ENCODE results near the gene AP3S2.

Gene AP3S2

GRCh38 chr15:89916660-89917059 lies 22.9 kb upstream of the AP3S2 start:
- no peak overlapping the region for H3K9ac ChIP-seq (ENCODE audit: low read length)
- no peak overlapping the region for H3K27ac ChIP-seq (ENCODE audit: low read depth, low read length)
- no peaks in the 10 kb centered on the region for H3K36me3 ChIP-seq (ENCODE audit: insufficient read depth, low read length)
- H3K9me3 ChIP-seq (ENCODE audit: low read length) = no peaks in the 10 kb centered on the region
- H3K27me3 ChIP-seq (ENCODE audit: control insufficient read depth in 1 of 2, insufficient read depth in 2 of 2, low read length in 2 of 2) = no peaks in the 10 kb centered on the region
- peaks cover 9% of the 10 kb centered on the region for H3K4me1 ChIP-seq (ENCODE audit: insufficient read depth, low read length)
- H3K4me3 ChIP-seq (ENCODE audit: low read depth in 1 of 2, low read length in 2 of 2) = no peak overlapping the region

DNA sequence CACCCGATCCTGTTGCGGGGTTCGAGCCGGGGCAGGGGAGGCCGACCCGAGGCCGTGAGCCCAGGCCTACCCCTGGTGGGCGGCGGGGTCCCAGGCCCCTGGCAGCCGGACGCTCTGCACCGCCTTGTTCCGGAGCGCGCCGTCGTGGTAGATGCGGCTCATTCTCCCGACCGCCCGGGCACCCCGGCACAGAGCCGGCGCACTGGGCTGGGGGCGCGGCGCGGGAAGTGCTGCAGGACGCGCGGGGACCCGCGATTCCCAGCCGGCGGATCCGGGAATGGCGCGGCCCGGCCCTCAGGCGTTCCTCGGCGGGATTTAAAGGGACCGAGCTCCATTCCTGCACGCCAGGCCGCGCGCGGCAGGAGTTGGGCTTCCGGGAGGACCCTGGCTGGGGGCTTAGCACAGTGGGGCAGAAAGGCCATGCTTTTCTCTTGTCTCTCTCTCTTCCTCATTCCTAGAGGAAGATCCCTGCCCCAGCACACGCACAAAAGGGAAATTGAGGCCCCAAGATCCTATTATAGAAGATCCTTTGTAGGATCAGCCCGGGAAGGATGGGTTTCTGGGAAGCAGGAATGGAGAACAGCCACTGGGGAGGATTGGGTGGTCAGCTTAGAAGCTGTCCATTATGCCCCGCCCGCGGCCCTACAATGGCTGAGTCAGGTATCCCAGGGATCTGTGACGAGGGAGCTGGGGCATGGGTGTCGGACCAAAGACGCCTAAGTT lies 19.0 kb upstream of the AP3S2 start, which contains the start of gene ARPIN:
TSS of gene ARPIN (minus strand) at position 279 of the 723 bp plus-strand sequence. CDS start at position 162, 117 bp downstream.
- peak within 1 kb of the TSS; percentile 56 to 72 for H3K4me3 ChIP-seq (ENCODE audit: low read depth in 1 of 2, low read length in 2 of 2)
- peak within 1 kb of the TSS; percentile 50 for H3K27ac ChIP-seq (ENCODE audit: low read depth, low read length)
- peak within 1 kb of the TSS; percentile 50 for H3K9ac ChIP-seq (ENCODE audit: low read length)
- H3K36me3 ChIP-seq (ENCODE audit: insufficient read depth, low read length) = peaks cover 21% of the 10 kb centered on the region
- no peaks in the 10 kb centered on the region for H3K9me3 ChIP-seq (ENCODE audit: low read length)
- peaks cover 16% of the 10 kb centered on the region for H3K4me1 ChIP-seq (ENCODE audit: insufficient read depth, low read length)
- H3K27me3 ChIP-seq (ENCODE audit: control insufficient read depth in 1 of 2, insufficient read depth in 2 of 2, low read length in 2 of 2) = no peaks in the 10 kb centered on the region

DNA sequence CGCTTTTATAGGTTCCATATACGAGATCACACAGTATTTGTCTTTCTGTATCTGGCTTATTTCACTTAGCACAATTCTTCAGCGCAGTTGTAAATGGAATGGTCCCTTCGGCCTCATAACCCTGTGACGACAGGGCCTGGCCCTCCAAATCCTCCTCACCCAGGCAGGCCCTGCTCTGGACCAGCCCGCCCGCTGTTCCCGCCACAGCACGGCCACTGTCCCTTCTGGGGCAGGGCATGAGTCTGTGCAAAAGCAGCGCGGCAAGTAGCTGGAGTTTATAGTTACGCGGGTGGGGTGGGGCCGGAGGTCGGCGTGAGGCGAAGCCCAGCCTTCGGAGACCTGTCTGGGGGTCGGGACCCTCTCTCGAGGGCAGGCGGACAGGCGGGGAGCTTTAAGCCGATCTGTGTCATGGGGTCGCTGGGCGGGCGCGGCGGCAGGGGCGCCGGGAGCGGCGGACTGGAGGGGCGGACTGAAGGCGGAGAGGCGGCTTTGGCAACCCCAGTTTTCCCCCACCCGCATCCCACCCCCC lies 18.4 kb upstream of the AP3S2 start:
- Histone ChIP-seq H3K27me3 (ENCODE audit: control insufficient read depth in 1 of 2, insufficient read depth in 2 of 2, low read length in 2 of 2) (no peaks in the 10 kb centered on the region), H3K9ac (ENCODE audit: low read length) (peak overlapping the region; percentile 50), H3K4me1 (ENCODE audit: insufficient read depth, low read length) (peaks cover 16% of the 10 kb centered on the region), H3K4me3 (ENCODE audit: low read depth in 1 of 2, low read length in 2 of 2) (peak overlapping the region; percentile 56 to 72), H3K27ac (ENCODE audit: low read depth, low read length) (peak overlapping the region; percentile 29), H3K9me3 (ENCODE audit: low read length) (no peaks in the 10 kb centered on the region), H3K36me3 (ENCODE audit: insufficient read depth, low read length) (peaks cover 22% of the 10 kb centered on the region)

- H3K27ac ChIP-seq (ENCODE audit: low read depth, low read length) = no peak overlapping the region
- H3K4me1 ChIP-seq (ENCODE audit: insufficient read depth, low read length) = peaks cover 16% of the 10 kb centered on the region
- H3K27me3 ChIP-seq (ENCODE audit: control insufficient read depth in 1 of 2, insufficient read depth in 2 of 2, low read length in 2 of 2) = no peaks in the 10 kb centered on the region
Observed at GRCh38 chr15:89910891-89911626, 17.3 kb upstream of the AP3S2 start.

DNA sequence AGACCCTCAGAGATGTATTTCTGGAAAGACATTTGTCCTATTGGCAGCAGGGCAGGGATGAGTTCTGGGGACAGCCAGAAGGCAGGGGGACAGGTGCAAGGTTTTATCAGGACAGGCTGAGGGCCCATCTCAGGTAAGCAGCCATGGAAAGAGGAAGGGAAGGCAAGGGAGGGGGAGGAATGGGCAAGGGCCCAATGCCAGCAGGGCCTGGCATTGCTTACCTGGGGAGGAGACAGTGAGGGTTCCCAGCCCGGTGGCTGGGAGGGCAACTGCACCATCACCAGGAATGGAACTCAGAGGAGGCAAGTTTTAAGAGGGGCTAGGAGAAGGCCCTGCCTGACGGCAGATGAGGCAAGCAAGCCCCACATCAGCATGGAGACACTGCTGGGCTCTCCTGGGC lies 15.8 kb upstream of the AP3S2 start:
- Histone ChIP-seq H3K27me3 (ENCODE audit: control insufficient read depth in 1 of 2, insufficient read depth in 2 of 2, low read length in 2 of 2) (no peaks in the 10 kb centered on the region), H3K27ac (ENCODE audit: low read depth, low read length) (no peak overlapping the region), H3K4me3 (ENCODE audit: low read depth in 1 of 2, low read length in 2 of 2) (no peak overlapping the region), H3K36me3 (ENCODE audit: insufficient read depth, low read length) (peaks cover 39% of the 10 kb centered on the region), H3K9ac (ENCODE audit: low read length) (no peak overlapping the region), H3K4me1 (ENCODE audit: insufficient read depth, low read length) (peaks cover 16% of the 10 kb centered on the region), H3K9me3 (ENCODE audit: low read length) (no peaks in the 10 kb centered on the region)

More at GRCh38 chr15:89910891-89911626, 17.3 kb upstream of the AP3S2 start:
- Histone ChIP-seq H3K9me3 (ENCODE audit: low read length) (no peaks in the 10 kb centered on the region), H3K36me3 (ENCODE audit: insufficient read depth, low read length) (peaks cover 29% of the 10 kb centered on the region), H3K4me3 (ENCODE audit: low read depth in 1 of 2, low read length in 2 of 2) (no peak overlapping the region), H3K9ac (ENCODE audit: low read length) (peak overlapping the region; percentile 50)

DNA sequence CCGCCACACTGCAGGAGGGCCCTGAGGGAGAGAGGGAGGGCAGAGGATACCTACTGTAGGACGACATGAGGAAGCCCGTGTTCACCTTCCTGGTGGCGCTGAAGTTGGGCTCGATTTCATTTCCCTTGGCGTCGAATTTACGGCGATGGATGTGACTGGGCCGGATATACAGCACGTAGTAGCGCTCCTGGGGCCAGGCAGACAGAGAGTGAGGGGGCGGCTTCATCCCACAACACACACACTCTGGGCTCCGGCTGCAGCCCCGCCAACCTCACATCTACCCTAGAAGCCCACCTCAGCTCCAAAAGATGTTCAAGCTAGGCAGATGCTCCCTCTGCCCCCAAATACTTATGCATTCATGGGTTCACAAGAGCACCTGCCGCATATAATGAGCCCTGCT lies 14.4 kb upstream of the AP3S2 start:
- peaks cover 14% of the 10 kb centered on the region for H3K4me1 ChIP-seq (ENCODE audit: insufficient read depth, low read length)
- H3K27me3 ChIP-seq (ENCODE audit: control insufficient read depth in 1 of 2, insufficient read depth in 2 of 2, low read length in 2 of 2) = no peaks in the 10 kb centered on the region
- H3K4me3 ChIP-seq (ENCODE audit: low read depth in 1 of 2, low read length in 2 of 2) = no peak overlapping the region
- H3K9me3 ChIP-seq (ENCODE audit: low read length) = no peaks in the 10 kb centered on the region
- no peak overlapping the region for H3K27ac ChIP-seq (ENCODE audit: low read depth, low read length)
- H3K9ac ChIP-seq (ENCODE audit: low read length) = no peak overlapping the region
- H3K36me3 ChIP-seq (ENCODE audit: insufficient read depth, low read length) = peaks cover 53% of the 10 kb centered on the region

GRCh38 chr15:89907289-89907688 lies 13.5 kb upstream of the AP3S2 start:
- no peak overlapping the region for H3K9ac ChIP-seq (ENCODE audit: low read length)
- peaks cover 61% of the 10 kb centered on the region for H3K36me3 ChIP-seq (ENCODE audit: insufficient read depth, low read length)
- no peak overlapping the region for H3K27ac ChIP-seq (ENCODE audit: low read depth, low read length)
- H3K4me1 ChIP-seq (ENCODE audit: insufficient read depth, low read length) = peaks cover 10% of the 10 kb centered on the region
- H3K27me3 ChIP-seq (ENCODE audit: control insufficient read depth in 1 of 2, insufficient read depth in 2 of 2, low read length in 2 of 2) = no peaks in the 10 kb centered on the region
- H3K9me3 ChIP-seq (ENCODE audit: low read length) = no peaks in the 10 kb centered on the region
- no peak overlapping the region for H3K4me3 ChIP-seq (ENCODE audit: low read depth in 1 of 2, low read length in 2 of 2)

DNA sequence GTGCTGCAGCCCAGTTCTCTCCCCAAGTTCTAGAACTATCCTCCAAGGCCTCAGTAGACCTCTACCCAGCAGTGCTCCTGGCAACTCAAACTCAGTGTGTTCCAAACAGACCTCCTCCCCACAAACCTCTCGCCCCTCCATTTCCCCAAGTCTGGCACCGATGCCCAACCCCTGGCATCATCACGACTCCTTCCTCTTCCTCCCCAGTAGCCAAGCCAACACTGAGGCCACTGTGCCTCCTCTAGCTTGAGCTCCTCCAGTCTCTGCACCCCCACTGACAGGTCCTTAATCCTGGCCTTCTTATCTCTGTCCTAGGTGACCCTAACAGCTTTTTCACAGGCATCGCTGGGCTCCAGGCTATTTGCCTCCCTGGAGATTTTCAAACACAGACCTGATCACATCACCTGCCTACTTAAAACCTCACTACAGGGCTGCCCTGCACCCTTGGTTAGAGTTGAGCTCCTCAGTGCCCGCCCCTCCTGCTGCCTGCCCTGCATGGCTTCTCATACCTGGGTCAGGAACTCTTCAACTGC lies 12.1 kb upstream of the AP3S2 start:
- H3K9ac ChIP-seq (ENCODE audit: low read length) = no peak overlapping the region

GRCh38 chr15:89904519-89904918 lies 10.7 kb upstream of the AP3S2 start:
- no peaks in the 10 kb centered on the region for H3K4me1 ChIP-seq (ENCODE audit: insufficient read depth, low read length)
- no peak overlapping the region for H3K27ac ChIP-seq (ENCODE audit: low read depth, low read length)
- no peaks in the 10 kb centered on the region for H3K27me3 ChIP-seq (ENCODE audit: control insufficient read depth in 1 of 2, insufficient read depth in 2 of 2, low read length in 2 of 2)
- no peak overlapping the region for H3K9ac ChIP-seq (ENCODE audit: low read length)
- H3K9me3 ChIP-seq (ENCODE audit: low read length) = no peaks in the 10 kb centered on the region
- H3K4me3 ChIP-seq (ENCODE audit: low read depth in 1 of 2, low read length in 2 of 2) = no peak overlapping the region
- peaks cover 64% of the 10 kb centered on the region for H3K36me3 ChIP-seq (ENCODE audit: insufficient read depth, low read length)

More for the DNA sequence above, 12.1 kb upstream of the AP3S2 start:
- Histone ChIP-seq H3K36me3 (ENCODE audit: insufficient read depth, low read length) (peaks cover 70% of the 10 kb centered on the region), H3K27ac (ENCODE audit: low read depth, low read length) (no peak overlapping the region), H3K27me3 (ENCODE audit: control insufficient read depth in 1 of 2, insufficient read depth in 2 of 2, low read length in 2 of 2) (no peaks in the 10 kb centered on the region), H3K4me3 (ENCODE audit: low read depth in 1 of 2, low read length in 2 of 2) (no peak overlapping the region), H3K4me1 (ENCODE audit: insufficient read depth, low read length) (no peaks in the 10 kb centered on the region), H3K9me3 (ENCODE audit: low read length) (no peaks in the 10 kb centered on the region)

DNA sequence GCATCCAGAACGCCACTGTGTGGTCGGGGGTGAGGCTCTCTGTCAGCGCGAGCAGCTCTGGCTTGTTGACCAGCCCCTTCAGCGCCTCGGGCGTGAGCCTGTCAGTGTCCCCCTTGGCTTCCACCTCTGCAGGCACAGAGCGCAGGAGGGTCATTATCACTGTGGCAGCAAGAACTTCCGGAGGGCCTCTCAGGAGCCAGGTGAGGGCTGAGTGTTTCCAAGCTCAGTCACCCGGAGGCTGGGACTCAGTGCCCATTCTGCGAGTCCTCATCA lies 10.0 kb upstream of the AP3S2 start:
- peaks cover 59% of the 10 kb centered on the region for H3K36me3 ChIP-seq (ENCODE audit: insufficient read depth, low read length)
- H3K9ac ChIP-seq (ENCODE audit: low read length) = no peak overlapping the region
- no peaks in the 10 kb centered on the region for H3K9me3 ChIP-seq (ENCODE audit: low read length)
- H3K27me3 ChIP-seq (ENCODE audit: control insufficient read depth in 1 of 2, insufficient read depth in 2 of 2, low read length in 2 of 2) = no peaks in the 10 kb centered on the region
- H3K4me3 ChIP-seq (ENCODE audit: low read depth in 1 of 2, low read length in 2 of 2) = no peak overlapping the region
- H3K27ac ChIP-seq (ENCODE audit: low read depth, low read length) = no peak overlapping the region
- no peaks in the 10 kb centered on the region for H3K4me1 ChIP-seq (ENCODE audit: insufficient read depth, low read length)

DNA sequence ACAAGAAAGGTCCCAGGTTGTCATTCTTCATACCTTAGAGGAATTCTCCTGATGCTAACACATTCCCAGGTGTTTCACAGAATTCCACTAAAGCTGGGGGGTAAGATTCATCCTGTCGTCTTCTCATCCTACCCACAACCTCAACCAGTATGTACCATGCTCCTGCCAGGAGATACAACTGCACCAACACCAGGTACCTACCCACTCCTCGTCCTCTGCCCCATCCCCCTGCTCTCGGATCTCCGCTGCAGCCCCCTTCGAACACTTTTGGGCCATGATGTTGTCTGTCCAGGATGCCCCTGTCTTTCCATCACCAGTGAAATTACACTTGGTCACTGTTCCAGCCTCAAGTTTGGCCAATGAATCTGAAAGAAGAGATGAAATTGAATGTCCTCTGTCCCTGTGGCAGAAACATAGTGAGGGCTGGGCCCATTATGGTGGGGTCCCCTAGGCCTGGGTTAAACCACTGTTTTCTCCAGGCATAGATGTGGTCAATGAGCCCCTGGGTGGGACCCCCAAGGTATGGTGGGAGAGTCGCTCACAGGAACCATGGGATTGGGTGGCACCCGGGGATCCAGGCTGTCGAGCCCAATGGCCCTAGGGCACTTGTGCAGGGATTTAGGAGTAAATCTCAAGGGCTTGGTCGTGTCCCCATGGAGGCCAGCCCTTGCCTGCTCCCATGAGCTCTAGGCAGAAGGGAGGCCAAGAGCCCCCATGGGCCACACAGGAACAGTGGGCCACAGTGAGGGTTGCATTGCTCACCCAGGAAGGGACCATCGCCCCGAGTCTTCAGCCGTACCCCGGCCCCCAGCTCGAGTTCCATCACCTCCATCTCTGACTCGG lies 9.4 kb upstream of the AP3S2 start:
- H3K36me3 ChIP-seq (ENCODE audit: insufficient read depth, low read length) = peaks cover 56% of the 10 kb centered on the region
- H3K9ac ChIP-seq (ENCODE audit: low read length) = no peak overlapping the region
- no peak overlapping the region for H3K4me3 ChIP-seq (ENCODE audit: low read depth in 1 of 2, low read length in 2 of 2)
- H3K27ac ChIP-seq (ENCODE audit: low read depth, low read length) = no peak overlapping the region
- no peaks in the 10 kb centered on the region for H3K4me1 ChIP-seq (ENCODE audit: insufficient read depth, low read length)
- H3K9me3 ChIP-seq (ENCODE audit: low read length) = no peaks in the 10 kb centered on the region
- H3K27me3 ChIP-seq (ENCODE audit: control insufficient read depth in 1 of 2, insufficient read depth in 2 of 2, low read length in 2 of 2) = no peaks in the 10 kb centered on the region

All from muscle layer of colon (tissue), 2 donors.